ENCODE results near the gene NEK3. TPM values are rescaled to one million over a fixed set of nuclear protein-coding genes. Genes with fewer than 3 reads are reported as not detected.

Gene NEK3
- polyA plus RNA-seq, 2 of the 4 experiments (the other 2 are of a cell fraction): 6.5 to 19.3 TPM

DNA sequence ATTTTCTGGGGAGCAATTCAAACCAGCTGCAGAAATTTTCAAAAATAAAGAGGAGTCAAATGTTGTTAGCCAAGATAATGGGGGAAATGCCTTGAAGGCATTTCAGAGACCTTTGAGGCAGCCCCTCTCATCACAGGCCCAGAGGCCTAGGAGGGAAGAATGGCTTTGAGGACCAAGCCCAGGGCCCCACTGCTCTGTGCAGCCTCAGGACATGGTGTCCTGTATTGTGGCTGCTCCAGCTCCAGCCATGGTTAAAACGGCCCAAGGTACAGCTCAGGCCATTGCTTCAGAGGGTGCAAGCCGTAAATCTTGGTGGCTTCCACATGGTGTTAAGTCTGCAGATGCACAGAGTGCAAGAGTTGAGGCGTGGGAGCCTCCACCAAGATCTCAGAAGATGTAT lies 62.6 kb downstream of the NEK3 start:
- Histone ChIP-seq H3K9me3 (no peaks in the 10 kb centered on the region), H3K4me2 (no peak overlapping the region), H3K4me1 (no peaks in the 10 kb centered on the region), H3K4me3 (no peak overlapping the region), H3K27ac (no peak overlapping the region)
- DNase-seq (ENCODE audit: low read depth in 1 of 2, low spot score in 1 of 2) (no peak), FAIRE-seq (no peak), ATAC-seq (no peak)
- TF ChIP-seq FOSL2 (IDR thresholded peaks at IDR 0.05) (no peak), FOSL2 (CRISPR knock-in tag; IDR thresholded peaks at IDR 0.05) (no peak), PBX3 (IDR thresholded peaks at IDR 0.05) (no peak), CHD2 (IDR thresholded peaks at IDR 0.05; ENCODE audit: low read length, partially characterized antibody) (no peak), POLR2AphosphoS2 (conservative IDR thresholded peaks at IDR 0.05; ENCODE audit: low read length) (no peak), CBX8 (IDR thresholded peaks at IDR 0.05) (no peak), RCOR1 (IDR thresholded peaks at IDR 0.05; ENCODE audit: low read depth, low read length) (no peak), SMC3 (IDR thresholded peaks at IDR 0.05) (no peak), JUN (IDR thresholded peaks at IDR 0.05) (no peak), TFCP2L1 (CRISPR knock-in tag; IDR thresholded peaks at IDR 0.05) (no peak), ESRRA (IDR thresholded peaks at IDR 0.05; ENCODE audit: borderline replicate concordance, low read length) (no peak), ZFP36 (IDR thresholded peaks at IDR 0.05; ENCODE audit: borderline replicate concordance, partially characterized antibody) (no peak), HMGXB4 (CRISPR knock-in tag; IDR thresholded peaks at IDR 0.05; ENCODE audit: borderline replicate concordance) (no peak), NPAS2 (CRISPR knock-in tag; IDR thresholded peaks at IDR 0.05; ENCODE audit: borderline replicate concordance) (no peak)
- TF ChIP-seq, protein P1, sequence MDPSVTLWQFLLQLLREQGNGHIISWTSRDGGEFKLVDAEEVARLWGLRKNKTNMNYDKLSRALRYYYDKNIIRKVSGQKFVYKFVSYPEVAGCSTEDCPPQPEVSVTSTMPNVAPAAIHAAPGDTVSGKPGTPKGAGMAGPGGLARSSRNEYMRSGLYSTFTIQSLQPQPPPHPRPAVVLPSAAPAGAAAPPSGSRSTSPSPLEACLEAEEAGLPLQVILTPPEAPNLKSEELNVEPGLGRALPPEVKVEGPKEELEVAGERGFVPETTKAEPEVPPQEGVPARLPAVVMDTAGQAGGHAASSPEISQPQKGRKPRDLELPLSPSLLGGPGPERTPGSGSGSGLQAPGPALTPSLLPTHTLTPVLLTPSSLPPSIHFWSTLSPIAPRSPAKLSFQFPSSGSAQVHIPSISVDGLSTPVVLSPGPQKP (IDR thresholded peaks at IDR 0.05; ENCODE audit: low read depth, low read length): no peak
- TF ChIP-seq, protein P2, sequence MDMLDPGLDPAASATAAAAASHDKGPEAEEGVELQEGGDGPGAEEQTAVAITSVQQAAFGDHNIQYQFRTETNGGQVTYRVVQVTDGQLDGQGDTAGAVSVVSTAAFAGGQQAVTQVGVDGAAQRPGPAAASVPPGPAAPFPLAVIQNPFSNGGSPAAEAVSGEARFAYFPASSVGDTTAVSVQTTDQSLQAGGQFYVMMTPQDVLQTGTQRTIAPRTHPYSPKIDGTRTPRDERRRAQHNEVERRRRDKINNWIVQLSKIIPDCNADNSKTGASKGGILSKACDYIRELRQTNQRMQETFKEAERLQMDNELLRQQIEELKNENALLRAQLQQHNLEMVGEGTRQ (IDR thresholded peaks at IDR 0.05): no peak
- TF ChIP-seq, protein P3, sequence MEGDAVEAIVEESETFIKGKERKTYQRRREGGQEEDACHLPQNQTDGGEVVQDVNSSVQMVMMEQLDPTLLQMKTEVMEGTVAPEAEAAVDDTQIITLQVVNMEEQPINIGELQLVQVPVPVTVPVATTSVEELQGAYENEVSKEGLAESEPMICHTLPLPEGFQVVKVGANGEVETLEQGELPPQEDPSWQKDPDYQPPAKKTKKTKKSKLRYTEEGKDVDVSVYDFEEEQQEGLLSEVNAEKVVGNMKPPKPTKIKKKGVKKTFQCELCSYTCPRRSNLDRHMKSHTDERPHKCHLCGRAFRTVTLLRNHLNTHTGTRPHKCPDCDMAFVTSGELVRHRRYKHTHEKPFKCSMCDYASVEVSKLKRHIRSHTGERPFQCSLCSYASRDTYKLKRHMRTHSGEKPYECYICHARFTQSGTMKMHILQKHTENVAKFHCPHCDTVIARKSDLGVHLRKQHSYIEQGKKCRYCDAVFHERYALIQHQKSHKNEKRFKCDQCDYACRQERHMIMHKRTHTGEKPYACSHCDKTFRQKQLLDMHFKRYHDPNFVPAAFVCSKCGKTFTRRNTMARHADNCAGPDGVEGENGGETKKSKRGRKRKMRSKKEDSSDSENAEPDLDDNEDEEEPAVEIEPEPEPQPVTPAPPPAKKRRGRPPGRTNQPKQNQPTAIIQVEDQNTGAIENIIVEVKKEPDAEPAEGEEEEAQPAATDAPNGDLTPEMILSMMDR (IDR thresholded peaks at IDR 0.05): no peak
- TF ChIP-seq, protein P4, sequence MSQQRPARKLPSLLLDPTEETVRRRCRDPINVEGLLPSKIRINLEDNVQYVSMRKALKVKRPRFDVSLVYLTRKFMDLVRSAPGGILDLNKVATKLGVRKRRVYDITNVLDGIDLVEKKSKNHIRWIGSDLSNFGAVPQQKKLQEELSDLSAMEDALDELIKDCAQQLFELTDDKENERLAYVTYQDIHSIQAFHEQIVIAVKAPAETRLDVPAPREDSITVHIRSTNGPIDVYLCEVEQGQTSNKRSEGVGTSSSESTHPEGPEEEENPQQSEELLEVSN (IDR thresholded peaks at IDR 0.05; ENCODE audit: borderline replicate concordance, low read depth): no peak
- TF ChIP-seq, protein P5, sequence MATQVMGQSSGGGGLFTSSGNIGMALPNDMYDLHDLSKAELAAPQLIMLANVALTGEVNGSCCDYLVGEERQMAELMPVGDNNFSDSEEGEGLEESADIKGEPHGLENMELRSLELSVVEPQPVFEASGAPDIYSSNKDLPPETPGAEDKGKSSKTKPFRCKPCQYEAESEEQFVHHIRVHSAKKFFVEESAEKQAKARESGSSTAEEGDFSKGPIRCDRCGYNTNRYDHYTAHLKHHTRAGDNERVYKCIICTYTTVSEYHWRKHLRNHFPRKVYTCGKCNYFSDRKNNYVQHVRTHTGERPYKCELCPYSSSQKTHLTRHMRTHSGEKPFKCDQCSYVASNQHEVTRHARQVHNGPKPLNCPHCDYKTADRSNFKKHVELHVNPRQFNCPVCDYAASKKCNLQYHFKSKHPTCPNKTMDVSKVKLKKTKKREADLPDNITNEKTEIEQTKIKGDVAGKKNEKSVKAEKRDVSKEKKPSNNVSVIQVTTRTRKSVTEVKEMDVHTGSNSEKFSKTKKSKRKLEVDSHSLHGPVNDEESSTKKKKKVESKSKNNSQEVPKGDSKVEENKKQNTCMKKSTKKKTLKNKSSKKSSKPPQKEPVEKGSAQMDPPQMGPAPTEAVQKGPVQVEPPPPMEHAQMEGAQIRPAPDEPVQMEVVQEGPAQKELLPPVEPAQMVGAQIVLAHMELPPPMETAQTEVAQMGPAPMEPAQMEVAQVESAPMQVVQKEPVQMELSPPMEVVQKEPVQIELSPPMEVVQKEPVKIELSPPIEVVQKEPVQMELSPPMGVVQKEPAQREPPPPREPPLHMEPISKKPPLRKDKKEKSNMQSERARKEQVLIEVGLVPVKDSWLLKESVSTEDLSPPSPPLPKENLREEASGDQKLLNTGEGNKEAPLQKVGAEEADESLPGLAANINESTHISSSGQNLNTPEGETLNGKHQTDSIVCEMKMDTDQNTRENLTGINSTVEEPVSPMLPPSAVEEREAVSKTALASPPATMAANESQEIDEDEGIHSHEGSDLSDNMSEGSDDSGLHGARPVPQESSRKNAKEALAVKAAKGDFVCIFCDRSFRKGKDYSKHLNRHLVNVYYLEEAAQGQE (IDR thresholded peaks at IDR 0.05): no peak
- 13% methylated on average over 3 of the region's 3 CpGs for whole genome bisulfite sequencing (ENCODE audit: missing lambda C conversion rate)
- ChIA-PET POLR2A (no interaction called here), CTCF (no interaction called here)
